Fibroblast of lung (primary cell): ENCODE measurements around the gene SRRD. TPM values are rescaled to one million over a fixed set of nuclear protein-coding genes. Genes with fewer than 3 reads are reported as not detected.

ENCODE experiments used
- DNase-seq, 2 donors: peaks; one replicate each; pipeline versions ENCODE4 v3.0.0 to v3.0.0-alpha.2; 2010; ENCODE audit warnings: low read depth in 2 of 2
- H2AFZ ChIP-seq: 2 replicates; pipeline ENCODE4 v1.5.1; 2012; ENCODE audit warnings: low read length, control low read depth, inconsistent platforms
- H3K27ac ChIP-seq: 2 replicates; pipeline ENCODE4 v1.5.1; 2011; ENCODE audit warnings: low read length, control low read depth; ENCODE audit not compliant: insufficient read depth
- H3K27me3 ChIP-seq: 2 replicates; pipeline ENCODE4 v1.5.1; 2011; ENCODE audit warnings: mild to moderate bottlenecking, low read length; ENCODE audit not compliant: control insufficient read depth, insufficient read depth
- H3K36me3 ChIP-seq: 2 replicates; pipeline ENCODE4 v1.5.1; 2011; ENCODE audit warnings: low read length; ENCODE audit not compliant: control insufficient read depth, insufficient read depth
- H3K4me1 ChIP-seq: 2 replicates; pipeline ENCODE4 v1.5.1; 2011; ENCODE audit warnings: low read length; ENCODE audit not compliant: control insufficient read depth, insufficient read depth; ENCODE audit errors: extremely low read depth
- H3K4me2 ChIP-seq: 2 replicates; pipeline ENCODE4 v1.5.1; 2011; ENCODE audit warnings: low read length, control low read depth; ENCODE audit not compliant: insufficient read depth; ENCODE audit errors: extremely low read depth
- H3K4me3 ChIP-seq, 4 experiments: fragments of 200-600 bp in 1 of 4; sonication (generic) in 1 of 4; replicated peaks in 1 of 4; 2 replicates each; pipeline ENCODE4 v1.5.1; 2011 to 2016; ENCODE audit warnings: low read length in 4 of 4, low read depth in 3 of 4, mild to moderate bottlenecking in 3 of 4, control low read depth in 2 of 4, inconsistent platforms in 1 of 4, mixed read lengths in 1 of 4; ENCODE audit not compliant: insufficient read depth in 1 of 4; ENCODE audit errors: control extremely low read depth in 1 of 4
- H3K79me2 ChIP-seq: 2 replicates; pipeline ENCODE4 v1.5.1; 2012; ENCODE audit warnings: mild to moderate bottlenecking, low read length, inconsistent platforms; ENCODE audit not compliant: control insufficient read depth, insufficient read depth
- H3K9ac ChIP-seq: 2 replicates; pipeline ENCODE4 v1.5.1; 2011; ENCODE audit warnings: mild to moderate bottlenecking, low read length, control low read depth; ENCODE audit not compliant: insufficient read depth
- H3K9me3 ChIP-seq: 2 replicates; pipeline ENCODE4 v1.5.1; 2012; ENCODE audit warnings: low read depth, low read length; ENCODE audit not compliant: control insufficient read depth, insufficient read depth
- H4K20me1 ChIP-seq: 2 replicates; pipeline ENCODE4 v1.5.1; 2011; ENCODE audit warnings: low read length; ENCODE audit not compliant: control insufficient read depth, insufficient read depth; ENCODE audit errors: extremely low read depth
- EZH2 ChIP-seq: IDR thresholded peaks from 2 replicates; pipeline ENCODE4 v1.5.1; 2012; ENCODE audit warnings: low read length, control low read depth, mild to moderate bottlenecking; ENCODE audit errors: missing control alignments
- polyA plus RNA-seq, 2 donors: library from polyadenylated mRNA; depleted of rRNA in 1 of 2; stranded (reverse) in 1 of 2; unstranded in 1 of 2; fragments of >200 nt; gene quantifications; 2 replicates each; pipeline ENCODE4 v1.2.1, GENCODE V29; 2011 to 2012; ENCODE audit warnings: missing spikeins in 1 of 2
- total RNA-seq: library from RNA; depleted of rRNA; stranded (reverse); fragments of >200 nt; gene quantifications from 2 replicates; pipeline ENCODE4 v1.2.1, GENCODE V29; 2014
- TF ChIP-seq, protein P1 (sequence below), 2 donors: IDR thresholded peaks in 1 of 2; conservative IDR thresholded peaks in 1 of 2; 1 replicate in 1 of 2; 2 replicates in 1 of 2; pipeline ENCODE4 v1.5.1; 2011 to 2012; ENCODE audit warnings: low read length in 2 of 2, control low read depth in 1 of 2, inconsistent platforms in 1 of 2, low read depth in 1 of 2, mild to moderate bottlenecking in 1 of 2

Gene SRRD
- total and polyA plus RNA-seq, 2 donors (not counting 1 experiment from before 2014, with no cell fraction given), result 7.9 to 30.0 TPM

- H3K27me3 ChIP-seq, result no peaks in the 10 kb centered on the region
- H3K4me3 ChIP-seq, result no peak overlapping the region
- no peak for TF ChIP-seq EZH2
- TF ChIP-seq, protein P1, sequence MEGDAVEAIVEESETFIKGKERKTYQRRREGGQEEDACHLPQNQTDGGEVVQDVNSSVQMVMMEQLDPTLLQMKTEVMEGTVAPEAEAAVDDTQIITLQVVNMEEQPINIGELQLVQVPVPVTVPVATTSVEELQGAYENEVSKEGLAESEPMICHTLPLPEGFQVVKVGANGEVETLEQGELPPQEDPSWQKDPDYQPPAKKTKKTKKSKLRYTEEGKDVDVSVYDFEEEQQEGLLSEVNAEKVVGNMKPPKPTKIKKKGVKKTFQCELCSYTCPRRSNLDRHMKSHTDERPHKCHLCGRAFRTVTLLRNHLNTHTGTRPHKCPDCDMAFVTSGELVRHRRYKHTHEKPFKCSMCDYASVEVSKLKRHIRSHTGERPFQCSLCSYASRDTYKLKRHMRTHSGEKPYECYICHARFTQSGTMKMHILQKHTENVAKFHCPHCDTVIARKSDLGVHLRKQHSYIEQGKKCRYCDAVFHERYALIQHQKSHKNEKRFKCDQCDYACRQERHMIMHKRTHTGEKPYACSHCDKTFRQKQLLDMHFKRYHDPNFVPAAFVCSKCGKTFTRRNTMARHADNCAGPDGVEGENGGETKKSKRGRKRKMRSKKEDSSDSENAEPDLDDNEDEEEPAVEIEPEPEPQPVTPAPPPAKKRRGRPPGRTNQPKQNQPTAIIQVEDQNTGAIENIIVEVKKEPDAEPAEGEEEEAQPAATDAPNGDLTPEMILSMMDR (conservative IDR thresholded peaks at IDR 0.05 in 1 of 2, IDR thresholded peaks at IDR 0.05 in 1 of 2; ENCODE audit: low read depth in 1 of 2, low read length in 2 of 2), result peak; percentile 75 to 84
- H3K36me3 ChIP-seq, result peaks cover 15% of the 10 kb centered on the region
- H3K4me2 ChIP-seq, result no peak overlapping the region
- no peaks in the 10 kb centered on the region for H3K79me2 ChIP-seq
- DNase-seq, result peak in 1 of 2 donors; percentile 37
- H3K9me3 ChIP-seq, result no peaks in the 10 kb centered on the region
- H4K20me1 ChIP-seq, result no peaks in the 10 kb centered on the region
- H3K4me1 ChIP-seq, result no peaks in the 10 kb centered on the region
- no peak overlapping the region for H3K27ac ChIP-seq
- no peak overlapping the region for H2AFZ ChIP-seq
- no peak overlapping the region for H3K9ac ChIP-seq
These were observed 22.4 kb upstream of the SRRD start for GRCh38 chr22:26461188-26461810.

DNA sequence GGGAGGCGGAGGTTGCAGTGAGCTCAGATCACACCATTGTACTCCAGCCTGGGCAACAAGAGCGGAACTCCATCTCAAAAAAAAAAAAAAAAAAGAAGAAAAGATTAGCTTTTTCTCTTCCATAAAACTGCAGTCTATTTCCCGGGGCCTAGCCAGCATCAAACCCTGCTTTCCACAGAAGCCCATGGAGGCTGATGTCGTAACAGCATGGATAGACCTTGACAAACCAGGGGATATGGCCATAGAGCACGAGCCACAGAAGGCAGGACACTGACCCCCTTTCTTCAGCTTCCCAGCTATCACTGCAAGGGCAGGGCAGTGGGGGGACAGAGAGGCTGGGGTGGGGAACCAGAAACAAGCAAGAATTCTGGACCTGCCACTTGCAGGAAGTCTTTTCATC, 21.6 kb upstream of the SRRD start:
- no peak overlapping the region for H3K27ac ChIP-seq
- TF ChIP-seq EZH2, result no peak
- TF ChIP-seq, protein P1 (conservative IDR thresholded peaks at IDR 0.05 in 1 of 2, IDR thresholded peaks at IDR 0.05 in 1 of 2; ENCODE audit: low read depth in 1 of 2, low read length in 2 of 2), result no peak
- no peak overlapping the region for H3K9ac ChIP-seq
- no peak overlapping the region for H2AFZ ChIP-seq
- H3K4me3 ChIP-seq, result no peak overlapping the region
- no peaks in the 10 kb centered on the region for H3K4me1 ChIP-seq
- H3K79me2 ChIP-seq, result no peaks in the 10 kb centered on the region
- no peak overlapping the region for H3K4me2 ChIP-seq
- no peaks in the 10 kb centered on the region for H3K27me3 ChIP-seq
- H3K9me3 ChIP-seq, result no peaks in the 10 kb centered on the region
- no peaks in the 10 kb centered on the region for H4K20me1 ChIP-seq
- H3K36me3 ChIP-seq, result peaks cover 15% of the 10 kb centered on the region
- no peak for DNase-seq

DNA sequence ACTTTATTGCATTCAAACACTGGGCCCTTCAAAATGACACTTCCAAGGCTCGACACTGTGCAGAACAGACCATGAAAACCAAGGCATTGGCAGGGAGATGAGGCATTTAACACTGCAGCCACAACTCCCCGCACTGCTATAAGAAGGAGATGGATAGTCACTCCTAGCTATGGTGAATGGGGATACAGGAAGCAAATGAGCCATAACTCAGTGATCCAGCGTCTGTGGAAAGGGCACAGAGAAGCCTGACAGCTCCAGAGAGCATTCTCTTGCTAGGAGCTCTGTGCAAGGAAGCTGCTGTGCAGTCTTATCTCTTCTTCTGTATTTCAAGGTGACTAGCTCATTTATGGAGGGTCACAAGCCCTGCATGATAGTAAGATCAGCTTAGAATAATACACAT, 21.0 kb upstream of the SRRD start:
- Histone ChIP-seq H3K9me3 (no peaks in the 10 kb centered on the region), H3K27ac (no peak overlapping the region), H3K9ac (no peak overlapping the region), H3K4me3 (no peak overlapping the region), H3K4me2 (no peak overlapping the region), H3K4me1 (no peaks in the 10 kb centered on the region), H2AFZ (no peak overlapping the region), H3K27me3 (no peaks in the 10 kb centered on the region), H4K20me1 (no peaks in the 10 kb centered on the region), H3K36me3 (peaks cover 15% of the 10 kb centered on the region), H3K79me2 (no peaks in the 10 kb centered on the region)
- no peak for DNase-seq
- TF ChIP-seq, protein P1 (conservative IDR thresholded peaks at IDR 0.05 in 1 of 2, IDR thresholded peaks at IDR 0.05 in 1 of 2; ENCODE audit: low read depth in 1 of 2, low read length in 2 of 2), result no peak
- TF ChIP-seq EZH2, result no peak
